KMS-11 (cell line): Measurements from ENCODE around the gene PIGU.
"Not testable (repeated sequence)": the region's sequence is repeated elsewhere in the genome, so short reads cannot be mapped to it uniquely, and the experiment has no call there.

Experiments
- H2AFZ ChIP-seq: fragments of 200-600 bp; sonication (generic); 2 replicates; pipeline ENCODE4 v1.6.1; 2016; ENCODE audit warnings: antibody characterized with exemption, mixed run types, low read depth
- H3K27ac ChIP-seq: fragments of 200-600 bp; sonication (generic); 2 replicates; pipeline ENCODE4 v1.6.1; 2016; ENCODE audit warnings: mild to moderate bottlenecking, mixed run types
- H3K27me3 ChIP-seq: fragments of 200-600 bp; sonication (generic); 2 replicates; pipeline ENCODE4 v1.6.1; 2017; ENCODE audit warnings: mild to moderate bottlenecking, low read depth, mixed run types, moderate library complexity; ENCODE audit not compliant: insufficient read depth
- H3K36me3 ChIP-seq: fragments of 200-600 bp; sonication (generic); 2 replicates; pipeline ENCODE4 v1.6.1; 2017; ENCODE audit warnings: mild to moderate bottlenecking, mixed run types; ENCODE audit not compliant: insufficient read depth
- H3K4me1 ChIP-seq: fragments of 200-600 bp; sonication (generic); 2 replicates; pipeline ENCODE4 v1.6.1; 2016; ENCODE audit warnings: mild to moderate bottlenecking, low read depth, mixed run types; ENCODE audit not compliant: poor library complexity, severe bottlenecking
- H3K4me2 ChIP-seq: fragments of 200-600 bp; sonication (generic); 2 replicates; pipeline ENCODE4 v1.7.0; 2016; ENCODE audit warnings: mild to moderate bottlenecking, mixed run types
- H3K4me3 ChIP-seq: fragments of 200-600 bp; sonication (generic); IDR thresholded peaks from 2 replicates; pipeline ENCODE4 v1.6.1; 2017; ENCODE audit warnings: low read depth, low read length, mixed read lengths; ENCODE audit not compliant: insufficient read depth
- H3K79me2 ChIP-seq: fragments of 200-600 bp; sonication (generic); 2 replicates; pipeline ENCODE4 v1.6.1; 2016; ENCODE audit warnings: low read depth, mixed run types; ENCODE audit not compliant: insufficient read depth
- H3K9ac ChIP-seq: fragments of 200-600 bp; sonication (generic); 2 replicates; pipeline ENCODE4 v1.6.1; 2016; ENCODE audit warnings: mild to moderate bottlenecking, mixed run types
- H4K20me1 ChIP-seq: fragments of 200-600 bp; sonication (generic); 2 replicates; pipeline ENCODE4 v1.6.1; 2016; ENCODE audit warnings: mild to moderate bottlenecking, mixed run types; ENCODE audit not compliant: insufficient read depth
- TF ChIP-seq, protein P1 (sequence below): fragments of 200-600 bp; sonication (generic); conservative IDR thresholded peaks from 2 replicates; pipeline ENCODE4 v1.6.1; 2017; ENCODE audit warnings: low read depth, mild to moderate bottlenecking, antibody characterized with exemption, low read length, moderate library complexity, mixed read lengths

The PIGU gene

DNA sequence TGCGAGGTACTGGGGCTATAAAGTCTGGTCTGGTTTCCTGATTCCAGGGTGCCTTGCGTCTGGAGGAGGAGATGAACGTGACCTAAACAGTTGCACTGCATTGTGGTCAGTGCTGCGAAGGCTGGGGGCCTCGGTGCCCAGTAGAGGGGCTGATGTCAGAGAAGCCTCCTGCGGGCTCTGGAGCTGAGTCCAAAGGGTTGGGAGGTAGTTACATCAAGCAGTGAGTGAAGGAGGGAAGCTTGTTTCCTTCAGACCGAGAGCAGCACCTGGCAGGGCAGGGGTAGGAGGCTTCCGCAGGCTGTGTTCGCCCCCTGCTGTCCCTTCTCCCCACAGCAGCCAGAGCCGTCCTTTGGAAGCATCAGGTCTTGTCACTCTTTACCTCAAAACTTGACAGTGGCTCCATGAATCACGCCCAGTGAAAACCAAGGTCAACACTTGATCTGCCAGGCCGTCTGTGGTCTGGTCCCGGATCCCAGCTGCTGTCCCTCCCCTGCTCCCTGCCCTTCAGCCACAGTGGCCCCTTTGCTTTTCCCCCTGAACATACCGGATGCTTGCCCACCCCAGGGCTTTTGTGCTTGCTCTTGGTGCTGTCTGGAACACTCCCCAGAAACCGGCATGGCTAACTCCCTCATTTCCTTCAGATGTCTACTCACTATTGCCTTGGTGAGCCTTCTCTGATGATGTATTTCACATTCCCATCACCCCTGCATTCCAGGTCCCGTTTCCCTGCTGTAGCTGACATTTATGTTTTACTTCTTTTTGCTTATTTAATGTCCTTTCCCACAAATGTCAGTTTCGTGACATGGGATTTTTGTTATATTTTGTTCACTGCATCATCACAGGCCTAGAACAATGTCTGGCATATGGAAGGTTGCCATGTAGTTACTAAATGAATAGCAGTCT, 153.7 kb downstream of the PIGU start:
- H3K4me1 ChIP-seq = peaks cover 33% of the 10 kb centered on the region
- peaks cover 73% of the 10 kb centered on the region for H3K79me2 ChIP-seq
- no peak overlapping the region for H3K9ac ChIP-seq
- H3K36me3 ChIP-seq = peaks cover 6% of the 10 kb centered on the region; the same call in 1 of the 2 replicates
- peak overlapping the region; percentile 38; the same call in 1 of the 2 replicates for H3K4me2 ChIP-seq
- no peak overlapping the region for H2AFZ ChIP-seq
- TF ChIP-seq, protein P1, sequence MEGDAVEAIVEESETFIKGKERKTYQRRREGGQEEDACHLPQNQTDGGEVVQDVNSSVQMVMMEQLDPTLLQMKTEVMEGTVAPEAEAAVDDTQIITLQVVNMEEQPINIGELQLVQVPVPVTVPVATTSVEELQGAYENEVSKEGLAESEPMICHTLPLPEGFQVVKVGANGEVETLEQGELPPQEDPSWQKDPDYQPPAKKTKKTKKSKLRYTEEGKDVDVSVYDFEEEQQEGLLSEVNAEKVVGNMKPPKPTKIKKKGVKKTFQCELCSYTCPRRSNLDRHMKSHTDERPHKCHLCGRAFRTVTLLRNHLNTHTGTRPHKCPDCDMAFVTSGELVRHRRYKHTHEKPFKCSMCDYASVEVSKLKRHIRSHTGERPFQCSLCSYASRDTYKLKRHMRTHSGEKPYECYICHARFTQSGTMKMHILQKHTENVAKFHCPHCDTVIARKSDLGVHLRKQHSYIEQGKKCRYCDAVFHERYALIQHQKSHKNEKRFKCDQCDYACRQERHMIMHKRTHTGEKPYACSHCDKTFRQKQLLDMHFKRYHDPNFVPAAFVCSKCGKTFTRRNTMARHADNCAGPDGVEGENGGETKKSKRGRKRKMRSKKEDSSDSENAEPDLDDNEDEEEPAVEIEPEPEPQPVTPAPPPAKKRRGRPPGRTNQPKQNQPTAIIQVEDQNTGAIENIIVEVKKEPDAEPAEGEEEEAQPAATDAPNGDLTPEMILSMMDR = peak; percentile 59
- H3K4me3 ChIP-seq = no peak overlapping the region
- no peak overlapping the region; the same call in 1 of the 2 replicates for H3K27ac ChIP-seq
- H3K27me3 ChIP-seq = no peaks in the 10 kb centered on the region
- H4K20me1 ChIP-seq = no peaks in the 10 kb centered on the region; the same call in 1 of the 2 replicates

DNA sequence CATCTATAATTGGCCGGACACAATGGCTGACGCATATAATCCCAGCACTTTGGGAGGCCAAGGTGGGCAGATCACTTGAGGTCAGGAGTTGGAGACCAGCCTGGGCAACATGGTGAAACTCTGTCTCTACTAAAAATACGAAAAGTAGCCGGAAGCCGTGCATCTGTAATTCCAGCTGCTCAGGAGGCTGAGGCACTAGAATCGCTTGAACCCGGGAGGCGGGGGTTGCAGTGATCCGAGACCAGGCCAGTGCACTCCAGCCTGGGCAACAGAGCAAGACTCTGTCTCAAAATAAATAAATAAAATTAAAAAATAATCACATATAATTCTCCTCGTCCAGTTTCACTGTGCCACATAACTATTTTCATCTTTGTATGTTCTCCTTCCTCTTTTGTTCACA, 157.1 kb downstream of the PIGU start:
- H2AFZ ChIP-seq, H4K20me1 ChIP-seq, H3K36me3 ChIP-seq, H3K27ac ChIP-seq, H3K27me3 ChIP-seq, H3K4me3 ChIP-seq, H3K9ac ChIP-seq, H3K4me2 ChIP-seq: not testable (repeated sequence)
- Histone ChIP-seq H3K79me2 (peaks cover 78% of the 10 kb centered on the region), H3K4me1 (peaks cover 45% of the 10 kb centered on the region)

DNA sequence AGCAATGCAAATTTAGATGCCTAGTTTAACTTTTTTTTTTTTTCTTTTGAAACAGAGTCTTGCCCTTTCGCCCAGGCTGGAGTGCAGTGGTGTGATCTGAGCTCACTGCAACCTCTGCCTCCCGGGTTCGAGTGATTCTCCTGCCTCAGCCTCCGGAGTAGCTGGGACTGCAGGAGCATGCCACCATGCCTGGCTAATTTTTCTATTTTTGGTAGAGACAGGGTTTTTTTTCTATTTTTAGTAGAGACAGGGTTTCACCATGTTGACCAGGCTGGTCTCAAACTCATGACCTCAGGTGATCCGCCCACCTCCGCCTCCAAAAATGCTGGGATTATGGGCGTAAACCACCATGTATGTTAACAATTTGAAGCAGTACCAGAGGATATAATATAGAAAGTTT, 158.0 kb downstream of the PIGU start:
- H3K79me2 ChIP-seq = peaks cover 68% of the 10 kb centered on the region
- not testable (repeated sequence) for H3K27ac ChIP-seq, H3K27me3 ChIP-seq, H2AFZ ChIP-seq, H3K4me2 ChIP-seq, H3K9ac ChIP-seq, H4K20me1 ChIP-seq, H3K4me3 ChIP-seq, H3K36me3 ChIP-seq
- H3K4me1 ChIP-seq = peaks cover 54% of the 10 kb centered on the region

DNA sequence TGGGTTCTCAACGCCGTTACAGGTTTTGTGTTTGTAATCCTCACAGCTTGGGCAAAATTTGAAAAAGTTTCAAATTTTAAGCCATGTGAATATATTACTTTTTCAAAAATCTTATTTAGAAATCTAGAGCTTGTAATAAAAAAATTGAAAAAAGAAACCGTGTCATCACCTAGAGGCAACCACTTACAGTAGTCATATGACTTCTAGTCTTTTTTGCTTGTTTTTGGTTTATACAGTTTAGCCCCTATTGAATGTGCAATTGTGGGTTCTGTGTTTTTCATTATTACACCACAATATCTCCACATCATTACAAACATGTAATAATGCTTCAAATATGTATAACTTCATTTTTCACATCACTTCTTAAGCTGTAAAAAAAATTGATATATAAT, 159.8 kb downstream of the PIGU start:
- Histone ChIP-seq H3K79me2 (peaks cover 53% of the 10 kb centered on the region), H4K20me1 (no peaks in the 10 kb centered on the region; the same call in 1 of the 2 replicates), H2AFZ (peak overlapping the region; percentile 95), H3K9ac (peak overlapping the region; percentile 75; the same call in 1 of the 2 replicates), H3K27me3 (no peaks in the 10 kb centered on the region), H3K4me1 (peaks cover 48% of the 10 kb centered on the region), H3K36me3 (no peaks in the 10 kb centered on the region), H3K27ac (peak overlapping the region; percentile 79), H3K4me3 (peak overlapping the region; percentile 38), H3K4me2 (peak overlapping the region; percentile 83)
- TF ChIP-seq, protein P1 = no peak

DNA sequence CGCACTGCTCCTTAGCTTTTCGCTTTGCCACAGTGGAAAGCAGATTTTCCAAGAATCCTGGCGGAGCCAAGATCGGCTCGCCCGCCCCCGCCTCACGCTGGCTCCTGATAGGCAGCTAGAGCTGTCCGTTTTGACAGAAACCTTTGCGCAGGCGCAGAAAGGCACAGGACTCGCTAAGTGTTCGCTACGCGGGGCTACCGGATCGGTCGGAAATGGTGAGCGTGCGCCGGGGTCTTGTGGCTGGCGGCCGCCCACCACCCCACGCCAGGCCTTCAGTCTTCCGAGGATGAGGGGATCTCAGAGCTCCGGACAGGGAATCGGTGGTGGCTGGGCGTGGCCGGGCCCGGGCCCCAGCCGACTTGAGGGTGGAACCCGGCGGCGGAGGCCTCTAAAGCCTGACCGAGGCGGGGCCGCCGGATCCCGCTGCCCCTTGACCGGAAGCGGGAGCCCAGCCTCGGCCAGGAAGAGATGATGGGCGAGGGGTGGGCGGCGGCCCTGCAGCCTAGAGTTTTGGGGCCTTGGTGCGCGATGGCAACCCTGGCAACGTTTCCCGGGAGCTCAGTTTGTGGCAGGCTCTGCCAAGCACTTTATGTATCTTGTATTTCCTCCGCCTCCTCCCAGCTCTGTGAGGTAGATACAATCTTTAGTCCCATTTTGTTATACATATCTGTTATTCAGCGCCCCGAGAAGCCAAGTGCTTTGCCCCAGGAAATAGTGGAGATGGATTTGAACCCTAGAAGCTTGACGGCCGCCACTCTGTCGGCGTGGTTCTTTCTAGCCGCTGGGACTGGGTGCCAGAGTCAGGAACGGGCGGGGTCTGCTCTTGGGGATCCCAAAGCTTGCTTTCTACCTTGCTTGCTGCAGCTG, 160.4 kb downstream of the PIGU start, which contains the start of gene DYNLRB1:
TSS of gene DYNLRB1 (plus strand) at position 176 of the 867 bp plus-strand sequence. CDS start at position 213, 37 bp downstream.
- H3K4me1 ChIP-seq = peaks cover 44% of the 10 kb centered on the region
- no peaks in the 10 kb centered on the region; the same call in 1 of the 2 replicates for H4K20me1 ChIP-seq
- peak within 1 kb of the TSS; percentile 38 for H3K4me3 ChIP-seq
- 0 out of 2 replicates have a peak, but pooled peaks cover under 1% of the 10 kb centered on the region for H3K36me3 ChIP-seq
- peak within 1 kb of the TSS; percentile 75 for H3K9ac ChIP-seq
- peak within 1 kb of the TSS; percentile 95 for H2AFZ ChIP-seq
- H3K27ac ChIP-seq = peak within 1 kb of the TSS; percentile 79
- peak within 1 kb of the TSS; percentile 83 for H3K4me2 ChIP-seq
- H3K27me3 ChIP-seq = no peaks in the 10 kb centered on the region
- TF ChIP-seq, protein P1 = no peak
- H3K79me2 ChIP-seq = peaks cover 46% of the 10 kb centered on the region
